GM19467 (cell line): ENCODE data around the gene BASP1.
"Not testable (repeated sequence)": the region's sequence is repeated elsewhere in the genome, so short reads cannot be mapped to it uniquely, and the experiment has no call there.

Experiments used
- ATAC-seq: cut with Tn5 transposase; IDR thresholded peaks from one replicate; pipeline ENCODE4 v1.9.1; 2021; ENCODE audit warnings: mild to moderate bottlenecking, moderate library complexity; ENCODE audit not compliant: unreplicated experiment

BASP1 gene

DNA sequence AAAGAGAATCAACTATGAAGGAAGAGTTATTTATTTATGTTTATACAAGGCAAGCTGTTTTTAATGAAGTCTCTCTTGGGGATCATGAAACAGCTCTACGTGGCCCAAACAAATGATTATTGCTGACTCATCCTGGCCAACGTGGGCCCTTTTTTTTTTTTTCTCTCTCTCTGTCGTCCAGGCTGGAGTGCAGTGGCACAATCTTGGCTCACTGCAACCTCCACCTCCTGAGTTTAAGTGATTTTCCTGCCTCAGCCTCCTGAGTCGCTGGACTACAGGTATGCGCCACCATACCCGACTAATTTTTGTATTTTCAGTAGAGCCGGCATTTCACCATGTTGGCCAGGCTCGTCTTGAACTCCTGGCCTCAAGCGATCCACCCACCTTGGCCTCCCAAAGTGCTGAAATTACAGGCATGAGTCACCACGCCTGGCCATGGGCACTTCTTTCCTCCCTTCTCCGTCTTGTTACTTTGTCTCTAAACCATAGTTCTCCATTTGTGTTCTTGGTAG is 98.3 kb downstream of the BASP1 start:
- no peak for ATAC-seq

DNA sequence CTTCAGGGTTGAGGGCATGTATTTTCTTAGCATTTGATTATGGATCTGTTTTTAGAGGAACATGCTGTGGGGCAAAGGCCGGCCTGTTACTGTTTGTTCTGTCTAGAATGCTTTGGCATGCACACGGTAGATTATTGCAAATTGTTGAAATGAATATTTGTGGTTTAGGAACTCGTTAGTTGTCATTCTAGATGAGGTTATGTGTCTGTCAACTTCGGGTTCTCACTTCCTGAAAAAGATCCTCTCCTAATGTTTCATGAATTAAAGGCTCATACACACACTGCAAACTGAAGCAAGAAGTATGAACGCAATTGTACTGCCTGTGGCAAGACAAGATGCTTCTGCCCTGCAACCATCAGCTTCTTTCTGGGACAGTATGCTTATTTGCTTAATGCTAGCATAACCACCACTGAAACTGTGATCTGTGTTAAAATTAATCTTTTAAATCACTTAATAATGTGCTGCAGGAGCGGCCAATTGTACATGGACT is 99.6 kb downstream of the BASP1 start:
- peak; percentile 74 for ATAC-seq

DNA sequence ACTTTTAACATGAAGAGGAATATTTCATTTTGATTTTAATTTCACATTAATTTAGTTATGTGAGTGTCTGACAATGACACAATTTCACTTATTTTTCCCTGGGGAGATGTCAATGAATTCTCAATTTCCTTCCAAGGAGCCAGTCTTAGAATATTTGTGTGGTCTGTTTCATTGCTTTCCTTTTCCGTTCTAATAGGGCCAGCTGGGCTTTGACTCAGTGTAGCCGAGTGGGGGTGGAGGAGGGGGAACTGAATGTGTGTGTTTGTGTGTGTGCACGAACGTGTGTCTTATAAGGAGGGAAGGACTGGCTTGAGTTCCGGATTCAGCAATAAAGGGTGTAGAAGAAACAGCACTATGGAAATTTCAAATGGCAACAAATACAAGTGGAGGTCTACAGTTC is 100.0 kb downstream of the BASP1 start:
- peak; percentile 33 for ATAC-seq

GRCh38 chr5:17319095-17319494 is 101.7 kb downstream of the BASP1 start:
- not testable (repeated sequence) for ATAC-seq

GRCh38 chr5:17325770-17326599 is 108.6 kb downstream of the BASP1 start:
- ATAC-seq, result no peak
